AML-193 (cell line): ENCODE results near the gene SYNM.

ENCODE experiments used
- DNase-seq, 2 experiments: peaks; one replicate each; lab custom pipeline; 2025; lab: John Stamatoyannopoulos, UW

SYNM gene

GRCh38 chr15:99085413-99086326 lies 19.2 kb upstream of the SYNM start:
- no peak for DNase-seq

- DNase-seq: no peak
These were observed 18.6 kb upstream of the SYNM start for GRCh38 chr15:99086327-99086667.

GRCh38 chr15:99087405-99087943 lies 17.4 kb upstream of the SYNM start:
- no peak for DNase-seq

- no peak for DNase-seq
These were observed 14.7 kb upstream of the SYNM start for GRCh38 chr15:99090011-99090699.

GRCh38 chr15:99090938-99091337 lies 13.9 kb upstream of the SYNM start:
- no peak for DNase-seq

- no peak for DNase-seq
These were observed 12.2 kb upstream of the SYNM start for GRCh38 chr15:99092554-99093172.

GRCh38 chr15:99095626-99096025 lies 9.3 kb upstream of the SYNM start:
- DNase-seq: no peak

- no peak for DNase-seq
These were observed 8.5 kb upstream of the SYNM start for GRCh38 chr15:99096173-99096893.

GRCh38 chr15:99096894-99097426 lies 7.9 kb upstream of the SYNM start:
- no peak for DNase-seq

- no peak for DNase-seq
These were observed 7.2 kb upstream of the SYNM start for GRCh38 chr15:99097441-99098410.

- no peak for DNase-seq
These were observed 6.5 kb upstream of the SYNM start for GRCh38 chr15:99098426-99098825.

- no peak for DNase-seq
These were observed 5.9 kb upstream of the SYNM start for GRCh38 chr15:99098991-99099390.

GRCh38 chr15:99099661-99100060 lies 5.2 kb upstream of the SYNM start:
- no peak for DNase-seq

GRCh38 chr15:99100245-99101173 lies 4.4 kb upstream of the SYNM start:
- DNase-seq: peak; percentile 27 to 29

- no peak for DNase-seq
These were observed 3.4 kb upstream of the SYNM start for GRCh38 chr15:99101501-99101900.

- no peak for DNase-seq
These were observed 2.3 kb upstream of the SYNM start for GRCh38 chr15:99102332-99103235.

- DNase-seq: no peak
These were observed 1.6 kb upstream of the SYNM start for GRCh38 chr15:99103279-99103678.
